G401 (cell line): ENCODE data around the gene HAUS7. TPM values are rescaled to one million over a fixed set of nuclear protein-coding genes. Genes with fewer than 3 reads are reported as not detected.

Experiments used
- DNase-seq: peaks from one replicate; pipeline ENCODE4 v3.0.0-alpha.2; 2015; ENCODE audit warnings: low spot score
- in situ Hi-C: cut with HindIII; loops from 2 replicates; pipeline ENCODE4 v1.10.0; 2016; ENCODE audit warnings: low sequenced_read_pairs, mixed read lengths
- total RNA-seq: library from RNA; depleted of rRNA; stranded (reverse); fragments of >200 nt; shearing (Covaris generic); gene quantifications from 2 replicates; pipeline ENCODE4 v1.2.3, GENCODE V29; 2014

Gene HAUS7
- total RNA-seq, 1 experiment from 2014 or later, result 50.8 TPM

DNA sequence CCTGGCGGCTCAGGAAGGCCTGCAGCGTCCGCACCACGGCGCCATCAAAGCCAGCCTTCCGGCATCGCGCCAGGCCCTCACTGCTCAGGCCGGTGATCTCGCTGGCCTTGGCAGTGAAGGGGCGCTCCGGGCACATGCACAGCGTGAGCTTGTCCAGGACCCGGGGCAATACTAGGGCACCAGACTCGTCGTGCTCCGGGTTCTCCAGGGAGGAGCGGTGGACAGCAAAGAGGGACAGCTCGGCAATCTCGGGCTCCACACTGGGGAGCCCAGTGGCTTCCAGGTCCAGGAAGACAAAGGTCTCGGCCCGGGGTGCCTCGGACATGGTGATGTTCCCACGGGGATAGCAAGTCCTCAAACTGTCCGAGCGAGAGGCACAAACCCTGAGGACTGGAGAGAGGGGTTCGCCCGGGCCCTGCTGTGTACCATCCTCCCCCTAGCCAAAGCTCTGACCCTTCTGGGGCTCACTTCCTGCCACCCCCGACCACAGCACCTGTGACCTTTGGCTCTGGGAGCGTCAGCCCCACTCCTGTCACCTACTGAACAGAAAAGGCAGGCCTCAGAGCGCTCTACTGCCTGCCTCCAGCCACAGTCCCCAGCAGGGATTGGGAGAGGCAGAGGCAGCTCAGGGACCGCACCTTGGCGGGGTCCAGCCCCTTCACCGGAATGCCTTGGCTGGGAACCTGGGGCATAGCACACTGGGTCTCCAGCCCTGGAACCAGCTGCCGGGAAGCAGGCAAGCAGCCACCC is 25.1 kb downstream of the HAUS7 start:
- in situ Hi-C loops, result no loop called here
- no peak for DNase-seq

DNA sequence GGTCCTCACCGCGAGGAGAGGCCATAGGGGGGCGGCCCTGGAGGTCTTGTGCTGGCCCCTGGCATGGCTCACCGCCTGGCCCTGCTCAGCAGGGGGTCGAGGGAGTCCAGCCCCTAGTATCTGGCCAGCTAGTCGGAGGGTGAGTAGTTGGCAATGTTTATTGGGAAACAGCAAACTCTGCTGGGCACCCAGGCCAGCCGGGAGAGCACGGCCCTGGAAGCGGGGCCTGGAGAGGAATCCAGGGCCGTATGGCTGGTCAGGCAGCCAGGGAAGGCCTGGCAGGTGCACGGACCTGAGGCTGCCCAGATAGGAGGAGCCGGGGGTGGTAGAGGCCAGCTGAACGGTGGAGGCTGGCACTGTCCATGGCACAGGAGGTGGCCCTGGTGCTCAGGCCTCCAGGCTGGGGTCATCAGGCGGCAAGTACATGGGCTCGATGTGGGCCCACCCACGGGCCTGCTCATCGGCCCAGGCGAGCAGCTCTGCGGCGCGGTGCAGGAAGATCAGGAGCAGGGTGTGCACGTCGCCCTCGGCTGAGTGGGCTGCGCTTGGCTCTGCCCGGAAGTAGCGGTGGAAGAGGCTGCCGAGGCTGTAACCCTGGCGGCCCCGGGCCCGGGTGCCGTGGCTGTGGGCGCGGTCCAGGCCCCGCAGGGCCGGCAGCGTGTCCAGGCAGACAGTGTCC is 25.9 kb downstream of the HAUS7 start:
- in situ Hi-C loops, result no loop called here
- peak; percentile 17 for DNase-seq

DNA sequence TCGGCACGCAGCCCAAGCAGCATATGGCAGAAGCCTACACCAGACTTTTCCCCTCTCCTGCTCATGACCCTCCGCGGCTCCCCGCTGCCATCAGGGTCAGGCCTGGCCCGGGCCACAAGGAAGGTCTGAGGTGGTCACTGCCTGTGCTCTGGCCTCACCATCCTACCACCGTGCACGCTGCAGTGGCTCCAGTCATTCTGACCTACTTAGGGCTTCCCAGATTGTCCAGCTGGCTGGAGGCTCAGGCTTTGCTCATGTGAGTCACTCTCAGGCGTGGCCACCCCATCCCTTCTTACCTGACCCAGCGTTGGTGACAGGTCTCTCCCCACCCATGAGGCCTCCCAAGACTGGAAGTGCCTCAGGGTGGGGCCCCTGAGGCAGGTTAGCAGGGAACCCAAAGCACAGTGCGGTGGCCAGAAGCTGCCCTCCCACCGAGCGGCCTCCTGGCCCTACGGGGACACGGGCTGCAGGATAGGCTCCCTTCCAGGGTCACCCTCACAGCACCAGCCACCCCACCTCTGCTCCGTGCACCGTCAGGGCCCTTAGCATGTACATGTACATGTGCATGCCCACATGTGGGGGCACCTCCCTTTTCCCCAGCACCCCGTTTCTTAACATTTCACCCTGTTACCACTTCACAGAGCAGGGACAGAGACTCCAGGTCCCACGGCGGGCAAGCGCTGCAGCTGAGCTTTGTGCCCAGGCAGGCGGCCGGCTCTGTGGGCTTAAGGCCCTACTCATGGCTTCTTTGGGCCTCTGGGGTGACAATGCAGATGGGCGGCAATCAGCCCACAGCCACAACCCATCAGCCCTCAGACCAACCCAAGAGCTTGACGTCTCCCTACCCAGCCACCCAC is 26.7 kb downstream of the HAUS7 start:
- peak; percentile 76 for DNase-seq
- in situ Hi-C loops, result no loop called here

DNA sequence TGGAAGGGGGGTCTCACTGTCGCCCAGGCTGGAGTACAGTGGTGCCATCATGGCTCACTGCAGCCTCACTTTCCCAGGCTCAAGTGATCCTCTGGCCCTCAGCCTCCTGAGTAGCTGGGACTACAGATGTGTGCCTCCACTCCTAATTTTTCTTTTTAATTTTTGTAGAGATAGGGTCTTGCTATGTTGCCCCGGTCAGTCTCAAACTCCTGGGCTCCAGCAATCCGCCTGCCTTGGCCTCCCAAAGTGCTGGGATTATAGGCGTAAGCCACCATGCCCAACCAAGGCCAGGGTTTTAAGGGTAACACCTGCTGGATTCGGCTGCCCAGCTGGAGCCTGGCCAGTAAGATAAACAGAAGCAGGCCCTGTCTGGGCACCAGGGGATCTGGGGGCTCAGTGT is 27.9 kb downstream of the HAUS7 start:
- in situ Hi-C loops, result no loop called here
- DNase-seq, result no peak

DNA sequence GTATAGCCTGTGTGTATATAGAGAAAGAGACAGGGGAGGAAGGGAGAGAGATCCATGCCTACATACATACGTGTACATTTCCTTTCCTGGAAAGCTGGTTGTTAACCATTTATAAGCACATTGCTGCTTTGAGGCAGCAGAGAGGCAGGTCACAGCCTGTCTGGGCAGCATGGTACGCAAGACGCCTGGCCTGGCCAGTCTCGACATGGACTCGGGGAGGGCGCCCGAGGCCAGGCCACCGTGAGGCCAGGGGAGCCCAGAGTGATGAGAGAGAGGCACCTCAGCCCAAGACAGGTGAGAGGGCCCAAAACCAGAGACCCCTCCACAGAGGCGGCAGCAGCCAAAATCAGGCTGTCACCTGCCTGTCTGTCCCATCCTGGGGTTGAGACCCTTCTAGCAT is 28.4 kb downstream of the HAUS7 start:
- in situ Hi-C loops, result no loop called here
- no peak for DNase-seq

DNA sequence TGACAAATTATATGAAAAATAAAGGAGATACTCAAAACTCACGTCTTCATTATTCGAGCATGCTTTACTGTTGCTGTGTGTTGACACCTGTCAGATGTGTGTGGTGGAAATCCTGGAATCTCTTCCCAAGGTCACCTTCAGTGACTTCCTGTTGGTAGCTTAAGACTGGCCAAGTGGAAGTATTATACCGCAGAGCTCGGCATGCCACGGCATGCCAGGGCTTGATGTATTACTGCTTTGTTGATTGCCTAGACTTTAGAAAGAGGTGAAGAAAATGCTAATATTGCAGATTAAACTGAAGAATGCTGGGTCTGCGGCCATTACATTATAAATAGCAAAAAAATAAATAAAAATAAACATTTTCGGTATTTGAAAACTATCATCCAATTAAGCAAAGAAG is 29.1 kb downstream of the HAUS7 start:
- in situ Hi-C loops, result no loop called here
- DNase-seq, result no peak

DNA sequence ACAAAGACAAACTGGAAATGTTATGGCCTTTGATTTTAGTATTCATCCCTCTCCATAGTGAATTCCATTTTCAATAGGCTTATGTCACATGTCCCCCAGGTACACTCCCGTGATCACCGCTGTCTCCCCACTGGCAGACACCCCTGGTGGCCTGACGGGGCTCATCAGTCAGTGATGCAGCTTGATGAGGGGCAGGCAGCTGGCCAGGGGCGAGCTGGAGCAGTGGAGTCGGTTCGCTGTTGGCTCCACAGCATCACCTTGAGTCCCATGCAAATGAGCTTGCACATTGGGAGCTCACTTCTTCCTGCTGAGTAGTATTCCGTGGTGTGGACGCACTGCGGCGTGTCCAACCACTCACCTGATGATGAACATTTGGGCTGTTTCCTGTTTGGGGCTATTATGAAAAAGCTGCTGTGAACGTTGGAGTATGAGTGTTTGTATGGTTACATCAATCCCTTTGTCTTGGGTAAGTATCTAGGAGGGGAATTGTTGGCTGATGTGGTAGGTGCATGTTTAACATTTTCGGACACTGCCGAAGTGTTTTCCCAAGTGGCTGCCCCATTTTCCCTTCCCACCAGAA is 29.7 kb downstream of the HAUS7 start:
- in situ Hi-C loops, result no loop called here
- no peak for DNase-seq

DNA sequence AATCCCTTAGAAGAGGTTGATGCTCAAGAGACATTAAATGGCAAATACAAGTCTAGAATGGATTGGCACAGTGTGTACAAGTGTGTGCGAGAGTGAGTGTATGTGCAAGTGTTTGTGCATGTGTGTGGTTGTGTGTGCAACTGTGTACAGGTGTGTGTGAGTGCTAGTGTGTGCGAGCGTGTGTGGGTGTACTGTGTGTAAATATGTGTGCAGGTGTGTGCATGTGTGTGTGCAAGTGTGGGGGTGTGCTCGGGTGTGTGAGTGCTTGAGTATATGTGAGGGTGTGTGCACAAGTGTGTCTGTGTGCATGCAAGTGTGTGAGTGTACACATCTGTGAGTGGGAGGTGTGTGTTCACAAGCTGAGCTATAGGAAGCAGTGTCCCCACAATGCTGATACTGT is 30.4 kb downstream of the HAUS7 start:
- no peak for DNase-seq
- in situ Hi-C loops, result no loop called here

DNA sequence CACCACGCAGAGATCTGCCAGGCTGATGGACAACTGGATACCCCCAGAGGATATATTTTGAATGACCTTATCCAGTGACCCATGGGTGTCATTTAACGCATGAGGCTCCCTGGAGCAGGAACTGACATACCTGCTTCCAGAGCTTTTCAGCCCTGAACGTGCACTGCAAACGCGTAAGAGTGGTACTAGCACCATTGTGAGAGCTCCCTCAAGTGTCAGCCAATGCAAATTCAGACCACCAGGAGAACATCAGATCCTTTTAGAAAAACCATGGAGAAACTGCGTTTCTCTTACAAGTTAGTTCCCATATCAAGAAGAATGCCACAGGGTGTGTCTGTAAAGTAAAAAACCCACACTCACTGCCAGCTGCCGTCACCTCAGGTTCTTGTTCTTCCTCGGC is 31.8 kb downstream of the HAUS7 start:
- DNase-seq, result peak; percentile 34
- in situ Hi-C loops, result no loop called here

DNA sequence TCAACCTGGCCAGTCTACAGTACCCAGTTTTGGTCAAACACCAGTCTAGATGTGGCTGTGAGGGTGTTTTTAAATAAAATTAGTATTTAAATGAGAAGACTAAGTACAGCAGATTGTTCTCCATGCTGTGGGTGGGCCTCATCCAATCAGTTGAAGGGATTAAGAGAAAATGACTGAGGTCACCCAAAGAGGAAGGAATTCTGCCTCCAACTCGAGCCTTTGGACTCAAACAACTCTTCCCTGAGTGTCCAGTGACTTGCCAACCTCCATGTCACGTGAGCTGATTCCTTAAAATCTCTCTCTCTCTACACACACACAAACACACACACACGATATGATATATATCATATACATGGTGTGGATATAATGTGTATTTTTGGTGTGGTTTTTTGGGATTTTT is 34.5 kb downstream of the HAUS7 start:
- no peak for DNase-seq
- in situ Hi-C loops, result no loop called here

DNA sequence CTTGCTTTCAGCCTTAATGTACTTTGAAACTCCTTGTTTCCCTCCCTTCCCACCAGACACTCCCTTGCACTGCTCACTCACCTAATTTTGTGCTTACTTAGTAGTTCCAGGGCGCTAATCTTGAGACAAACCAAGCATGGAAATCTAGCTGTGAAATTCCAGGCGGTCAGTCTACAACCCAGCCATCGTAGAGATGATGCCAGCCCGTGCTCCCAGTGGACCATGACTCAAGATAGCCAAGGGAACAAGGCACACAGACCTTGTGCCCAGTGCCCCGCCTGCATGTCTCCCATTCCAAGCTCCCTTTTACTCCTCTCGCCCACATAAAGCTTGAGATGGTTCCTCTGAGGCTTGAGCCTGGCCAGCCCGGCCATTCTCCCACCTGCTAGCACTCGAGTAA is 35.6 kb downstream of the HAUS7 start:
- in situ Hi-C loops, result no loop called here
- DNase-seq, result no peak

DNA sequence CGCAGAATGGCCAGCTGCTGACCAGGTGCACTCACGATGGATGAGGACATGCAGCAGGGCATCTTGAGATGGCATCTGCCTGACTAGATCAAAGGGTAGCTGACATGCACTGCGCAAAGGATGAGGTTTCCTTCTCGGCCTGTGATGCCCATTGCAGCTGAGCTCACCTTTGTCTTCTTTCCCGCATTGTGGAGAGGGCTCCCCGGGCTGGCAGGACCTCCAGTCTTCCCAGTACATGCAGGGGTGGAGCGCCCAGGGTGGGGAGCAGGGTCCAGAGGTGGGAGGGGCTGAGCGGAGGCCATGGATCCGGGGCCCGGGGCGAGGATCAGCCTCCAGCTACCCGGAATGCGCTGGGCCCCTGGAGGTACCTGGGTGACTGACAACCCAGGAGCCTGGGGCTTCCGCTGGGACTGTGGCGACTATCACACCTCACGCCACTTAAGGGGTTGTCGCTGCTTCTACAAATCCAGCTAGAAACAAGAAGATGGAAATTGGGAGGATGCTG is 36.5 kb downstream of the HAUS7 start:
- DNase-seq, result no peak
- in situ Hi-C loops, result no loop called here

DNA sequence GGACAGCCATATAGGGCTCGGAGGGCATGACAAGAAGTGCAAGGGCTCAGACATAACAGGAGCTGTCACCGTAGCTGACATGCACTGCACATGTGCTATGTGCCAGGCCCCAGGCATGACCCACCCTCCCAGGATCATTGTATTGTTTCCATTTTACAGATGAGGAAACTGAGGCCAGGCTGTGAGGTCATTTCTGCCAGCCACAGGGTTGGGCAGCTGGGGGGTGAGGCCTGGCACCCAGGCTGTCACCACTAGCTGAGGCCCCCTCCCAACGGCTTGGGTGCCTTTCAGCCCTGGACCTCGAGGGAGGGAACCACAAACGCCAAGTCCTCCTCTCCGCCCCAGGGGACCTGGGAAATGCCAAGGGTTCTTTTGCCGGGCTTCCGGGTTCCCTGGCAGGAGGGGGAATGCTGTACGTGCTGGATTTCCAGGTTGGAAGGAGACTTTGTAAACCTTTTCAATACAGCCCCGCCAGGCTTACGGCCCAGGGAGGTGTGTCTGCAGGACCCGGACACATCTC is 37.2 kb downstream of the HAUS7 start:
- in situ Hi-C loops, result no loop called here
- no peak for DNase-seq

DNA sequence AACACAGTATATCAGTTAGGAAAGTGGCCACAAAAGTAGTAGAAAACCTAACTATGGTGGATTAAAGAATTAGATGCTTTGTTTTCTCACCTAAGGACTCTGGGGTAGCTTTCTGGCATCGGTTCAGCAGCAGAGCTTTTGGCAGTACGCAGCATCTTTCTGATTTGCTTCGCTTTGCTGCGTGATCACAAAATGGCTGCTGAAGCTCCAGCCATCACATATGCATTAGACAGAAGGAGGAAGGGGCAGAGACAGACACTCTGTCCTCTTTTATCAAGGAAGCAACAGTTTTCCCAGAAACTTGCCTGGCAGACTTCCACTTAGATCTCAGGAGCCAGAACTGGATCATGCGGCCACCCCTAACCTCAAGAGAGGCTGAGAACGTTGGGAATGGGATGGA is 39.6 kb downstream of the HAUS7 start:
- in situ Hi-C loops, result no loop called here
- no peak for DNase-seq

DNA sequence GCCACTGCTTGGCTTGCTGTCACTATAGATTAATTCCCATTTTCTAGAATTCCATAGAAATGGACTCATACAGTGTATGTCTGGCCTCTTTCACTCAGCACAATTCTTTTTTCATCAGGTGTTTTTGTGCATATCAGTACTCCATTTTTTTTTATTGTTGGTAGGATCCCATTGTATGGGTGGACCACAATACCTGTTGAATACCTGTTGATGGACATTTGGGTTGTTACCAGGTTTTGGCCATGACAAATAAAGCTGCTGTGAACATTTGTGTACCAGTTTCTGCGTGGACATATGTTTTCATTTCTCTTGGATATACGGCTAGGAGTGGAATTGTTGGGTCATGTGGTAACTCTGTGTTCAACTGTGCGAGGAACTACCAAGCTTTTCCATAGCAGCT is 44.2 kb downstream of the HAUS7 start:
- no peak for DNase-seq
- in situ Hi-C loops, result no loop called here

DNA sequence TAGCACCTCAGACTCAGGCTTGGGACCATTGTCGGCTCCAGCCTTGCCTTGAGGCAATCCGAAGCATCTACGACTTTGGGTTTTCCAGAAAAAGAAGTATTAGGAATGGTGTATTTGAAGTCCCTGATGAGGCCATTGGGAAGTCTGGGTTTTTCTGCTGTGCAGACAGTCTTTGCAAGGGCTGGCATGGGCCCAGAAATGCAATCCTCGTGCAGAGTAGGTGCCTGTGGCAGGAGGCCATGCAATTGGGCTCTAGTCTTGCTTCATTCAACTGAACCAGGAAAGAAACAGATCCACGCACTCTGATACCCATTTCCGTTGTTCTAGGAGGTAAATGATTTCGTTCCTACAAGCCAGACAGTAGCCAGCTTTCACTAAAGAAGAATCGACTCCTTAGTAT is 46.7 kb downstream of the HAUS7 start:
- in situ Hi-C loops, result no loop called here
- DNase-seq, result no peak

DNA sequence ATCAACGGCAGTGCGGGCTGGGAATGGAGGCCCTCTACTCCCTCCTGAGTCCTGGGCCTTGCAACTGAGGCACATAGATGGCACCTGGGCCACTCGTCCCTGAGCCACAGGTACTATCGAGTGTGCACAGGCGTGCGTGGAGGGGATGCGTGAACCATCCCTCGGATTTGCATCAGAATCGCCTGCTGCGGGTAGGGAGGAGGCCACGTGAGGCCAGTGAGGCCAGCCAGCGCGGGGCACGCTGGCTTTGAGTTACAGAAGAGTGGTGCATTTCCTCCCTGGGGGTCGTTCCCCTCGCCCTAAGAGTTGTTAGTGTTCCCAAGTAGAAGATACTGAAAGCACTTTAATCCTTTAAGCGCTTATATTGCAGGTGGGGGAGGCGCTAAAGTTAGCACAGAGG is 48.5 kb downstream of the HAUS7 start:
- in situ Hi-C loops, result no loop called here
- DNase-seq, result no peak

DNA sequence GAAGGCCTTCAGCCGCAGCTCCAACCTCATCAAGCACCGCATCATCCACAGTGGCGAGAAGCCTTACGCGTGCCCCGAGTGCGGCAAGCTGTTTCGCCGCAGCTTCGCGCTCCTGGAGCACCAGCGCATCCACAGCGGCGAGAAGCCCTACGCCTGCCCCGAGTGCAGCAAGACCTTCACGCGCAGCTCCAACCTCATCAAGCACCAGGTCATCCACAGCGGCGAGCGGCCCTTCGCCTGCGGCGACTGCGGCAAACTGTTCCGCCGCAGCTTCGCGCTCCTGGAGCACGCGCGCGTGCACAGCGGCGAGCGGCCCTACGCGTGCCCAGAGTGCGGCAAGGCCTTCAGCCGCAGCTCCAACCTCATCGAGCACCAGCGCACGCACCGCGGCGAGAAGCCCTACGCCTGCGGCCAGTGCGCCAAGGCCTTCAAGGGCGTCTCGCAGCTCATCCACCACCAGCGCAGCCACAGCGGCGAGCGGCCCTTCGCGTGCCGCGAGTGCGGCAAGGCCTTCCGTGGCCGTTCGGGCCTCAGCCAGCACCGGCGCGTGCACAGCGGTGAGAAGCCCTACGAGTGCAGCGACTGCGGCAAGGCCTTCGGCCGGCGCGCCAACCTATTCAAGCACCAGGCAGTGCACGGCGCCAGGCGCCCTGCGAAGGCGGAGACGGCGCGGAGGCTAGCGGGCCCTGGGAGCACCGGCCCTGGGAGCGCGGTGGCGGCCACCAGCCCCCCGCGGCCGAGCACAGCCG is 49.4 kb downstream of the HAUS7 start:
- no peak for DNase-seq
- in situ Hi-C loops, result no loop called here

DNA sequence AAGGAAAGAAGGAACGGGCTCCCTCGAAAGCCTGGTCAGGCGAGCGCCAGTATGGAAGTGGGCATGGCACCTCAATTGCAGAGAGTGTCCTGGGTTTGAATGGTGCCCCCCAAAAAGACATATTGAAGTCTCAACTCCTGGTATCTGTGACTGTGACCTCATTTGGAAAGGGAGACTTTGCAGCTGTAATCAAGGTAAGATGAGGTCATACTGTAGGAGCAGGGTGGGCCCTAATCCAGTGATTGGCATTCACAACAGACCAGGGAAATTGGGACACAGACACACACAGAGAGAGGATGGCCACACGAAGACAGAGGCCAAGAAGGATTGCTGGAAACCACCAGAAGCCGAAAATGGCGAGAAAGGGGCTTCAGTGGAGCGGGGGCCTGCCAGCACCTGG is 52.7 kb downstream of the HAUS7 start:
- in situ Hi-C loops, result no loop called here
- no peak for DNase-seq
